B cell (primary cell): ENCODE measurements around the gene BTF3L4.

Source experiments
- CTCF ChIP-seq: fragments of 200-600 bp; IDR thresholded peaks from one replicate; pipeline ENCODE4 v1.8.0; 2022; ENCODE audit warnings: antibody characterized with exemption, mild to moderate bottlenecking
- EZH2 ChIP-seq: IDR thresholded peaks from 2 replicates; pipeline ENCODE4 v1.6.1; 2012; ENCODE audit warnings: borderline replicate concordance, low read depth, mild to moderate bottlenecking, moderate library complexity, low read length; ENCODE audit not compliant: insufficient read depth, poor library complexity, severe bottlenecking

DNA sequence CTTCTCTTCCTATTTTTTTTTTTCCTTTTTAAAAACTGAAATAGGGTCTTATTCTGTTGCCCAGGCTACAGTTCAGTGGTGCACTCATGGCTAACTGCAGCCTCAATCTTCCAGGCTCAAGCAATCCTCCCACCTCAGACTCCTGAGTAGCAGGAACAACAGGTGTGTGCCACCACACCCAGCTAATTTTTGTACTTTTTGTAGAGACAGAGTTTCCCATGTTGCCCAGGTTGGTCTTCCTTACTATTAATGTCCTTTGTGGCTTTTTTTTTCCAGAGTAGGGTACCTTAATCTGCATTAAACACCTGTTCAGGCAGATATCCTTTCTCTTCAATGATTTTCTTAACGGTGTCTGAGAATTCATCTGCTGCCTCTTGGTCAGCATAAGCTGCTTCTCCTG lies 18.2 kb upstream of the BTF3L4 start:
- TF ChIP-seq CTCF: no peak
- no peak for TF ChIP-seq EZH2
